CD4-positive, alpha-beta T cell treated with Interleukin-4 for 1 hour (primary cell): ENCODE measurements around the gene EHBP1L1.
A peak's percentile ranks its signal among the peaks of the same experiment; 100 is the strongest.

Source experiments
- DNase-seq, 2 donors: peaks; one replicate each; pipeline ENCODE4 v3.0.0-alpha.2; 2020 to 2022

The EHBP1L1 gene

DNA sequence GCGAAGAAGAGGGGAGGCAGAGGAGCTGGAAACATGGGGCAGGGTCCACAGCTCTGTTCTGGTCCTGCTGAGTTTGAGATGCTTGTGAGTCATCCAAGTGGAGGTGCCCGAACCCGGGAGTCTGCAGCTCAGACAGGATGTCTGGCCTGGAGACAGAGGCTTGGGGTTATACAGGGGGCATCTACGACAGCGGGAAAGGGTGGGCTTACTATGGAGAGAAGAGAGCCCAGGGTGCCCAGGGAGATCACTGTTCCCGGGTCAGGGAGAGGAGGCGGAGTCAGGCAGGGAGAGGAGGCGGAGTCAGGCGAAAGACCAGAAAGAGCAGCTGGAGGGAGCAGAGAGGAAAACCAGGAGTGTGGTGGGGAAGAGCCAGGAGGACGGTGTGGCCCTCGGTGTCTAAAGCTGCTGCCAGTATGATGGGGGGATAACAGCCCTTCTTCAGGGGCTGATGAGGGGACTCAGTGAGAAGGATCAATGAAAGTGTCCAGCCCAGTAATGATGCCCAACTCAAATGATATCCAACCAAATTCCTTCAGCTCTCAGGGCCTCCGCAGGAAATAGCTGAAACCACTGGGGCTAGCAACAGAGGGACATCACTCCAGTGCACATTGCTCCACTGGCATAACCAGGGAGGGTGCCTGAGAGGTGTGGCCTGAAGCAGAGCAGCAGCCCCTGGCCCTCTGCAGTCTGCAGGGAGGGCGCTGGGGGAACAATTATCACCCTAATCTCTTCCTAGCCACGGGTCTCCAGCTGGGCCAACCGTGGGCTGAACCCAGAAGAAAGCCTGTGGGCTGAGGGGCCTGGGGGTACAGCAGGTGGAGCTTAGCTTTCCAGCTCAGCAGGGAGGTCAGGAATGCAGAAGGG, 15.1 kb upstream of the EHBP1L1 start:
- no peak for DNase-seq

- DNase-seq: no peak
Observed at GRCh38 chr11:65562020-65562419, 13.8 kb upstream of the EHBP1L1 start.

GRCh38 chr11:65562788-65563187, 13.1 kb upstream of the EHBP1L1 start:
- no peak for DNase-seq

DNA sequence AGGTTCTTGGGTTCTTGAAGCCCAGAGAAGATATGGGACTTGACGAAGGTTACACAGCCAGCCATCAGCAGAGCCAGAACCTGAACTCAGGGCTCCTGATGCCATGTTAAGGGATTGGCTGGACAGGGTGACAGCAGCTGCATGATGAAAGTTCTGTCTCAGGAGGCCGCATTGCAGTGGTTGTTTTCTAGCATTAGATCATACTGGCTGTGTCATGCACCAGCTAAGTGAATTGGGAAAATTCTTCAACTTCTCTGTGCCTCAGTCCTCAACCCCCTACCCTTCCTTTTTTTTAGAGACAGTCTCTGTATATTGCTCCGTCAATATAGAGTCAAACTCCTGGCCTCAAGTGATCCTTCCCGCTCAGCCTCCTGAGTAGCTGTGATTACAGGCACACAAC, 12.3 kb upstream of the EHBP1L1 start:
- DNase-seq: no peak

GRCh38 chr11:65564879-65565559, 10.8 kb upstream of the EHBP1L1 start:
- DNase-seq: peak in 1 of 2 donors; percentile 55

- peak; percentile 76 to 83 for DNase-seq
Observed at GRCh38 chr11:65565624-65566453, 10.0 kb upstream of the EHBP1L1 start.

DNA sequence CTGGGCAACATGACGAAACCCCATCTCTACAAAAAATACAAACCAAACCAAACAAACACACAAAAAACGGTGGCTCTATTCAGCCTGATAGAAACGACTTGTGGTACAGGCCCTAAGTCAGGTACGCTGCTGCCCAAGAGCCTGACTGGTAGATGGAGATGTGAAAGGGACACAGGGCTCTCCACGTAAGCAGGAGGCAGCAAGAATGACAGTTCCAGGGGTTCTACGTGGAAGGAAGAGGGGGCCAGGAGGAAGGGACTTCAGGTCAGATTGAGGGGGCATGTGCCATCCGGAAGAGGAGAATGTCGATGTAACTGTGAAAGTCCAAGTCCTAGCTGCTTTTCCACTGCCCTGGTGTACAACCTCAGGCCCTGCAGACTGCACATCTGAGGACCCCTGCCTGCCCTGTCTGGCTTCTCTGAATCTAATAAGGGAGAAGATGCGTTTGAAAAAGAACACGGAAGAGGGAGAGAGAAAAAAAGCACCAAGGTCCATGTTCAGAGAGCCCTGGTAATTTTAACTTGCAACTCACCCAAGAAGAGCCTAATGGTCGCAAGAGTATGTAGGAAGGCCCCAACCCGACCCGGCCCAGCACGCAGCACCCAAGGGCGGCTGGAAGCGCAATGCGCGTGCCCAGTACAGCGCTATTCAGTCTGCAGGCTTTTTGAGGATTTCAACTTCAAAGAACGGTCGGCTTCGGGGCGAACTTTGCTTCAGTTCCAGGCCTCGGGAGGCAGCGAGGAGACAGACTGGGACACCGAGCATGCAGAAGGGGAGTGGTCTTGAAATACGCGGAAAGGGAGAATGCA, 6.5 kb upstream of the EHBP1L1 start:
- no peak for DNase-seq

DNA sequence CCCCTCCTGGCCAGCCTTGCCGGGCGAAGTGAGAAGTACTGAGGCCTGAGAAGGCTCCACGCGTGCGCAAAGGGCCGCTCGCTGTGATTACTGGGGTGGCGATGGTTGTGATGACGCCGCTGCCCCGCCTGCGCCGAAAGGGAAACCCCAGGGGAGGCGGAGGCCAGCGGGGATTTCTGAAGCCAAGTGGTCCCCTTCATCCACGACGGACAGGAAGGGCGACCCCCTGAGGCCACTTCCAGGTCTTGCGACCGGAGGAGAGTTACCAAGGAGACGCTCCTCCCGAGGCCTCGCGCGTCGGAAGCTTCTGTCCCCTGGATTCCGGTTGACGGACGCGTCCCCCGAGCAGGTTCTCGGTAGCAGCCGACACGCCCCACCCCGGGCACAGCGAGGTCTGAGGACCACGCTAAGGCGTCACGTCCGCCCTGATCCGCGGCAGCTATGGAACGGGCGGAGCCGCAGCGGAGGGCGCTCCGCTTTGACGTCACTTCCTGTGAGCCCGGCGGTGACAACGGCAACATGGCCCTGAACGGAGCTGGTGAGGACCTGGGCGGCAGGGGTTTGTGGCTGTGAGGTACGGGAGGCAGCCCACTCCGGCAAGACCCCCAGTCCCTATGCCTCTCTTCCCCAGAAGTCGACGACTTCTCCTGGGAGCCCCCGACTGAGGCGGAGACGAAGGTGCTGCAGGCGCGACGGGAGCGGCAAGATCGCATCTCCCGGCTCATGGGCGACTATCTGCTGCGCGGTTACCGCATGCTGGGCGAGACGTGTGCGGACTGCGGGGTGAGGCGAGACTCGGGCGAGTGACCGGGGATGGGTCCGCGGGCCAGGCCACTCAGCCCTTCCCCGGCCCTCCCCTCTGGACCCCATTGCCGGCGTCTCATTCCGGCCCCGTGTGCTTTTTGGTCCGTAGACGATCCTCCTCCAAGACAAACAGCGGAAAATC, 5.6 kb upstream of the EHBP1L1 start, which contains the start of gene ZNRD2:
ZNRD2 (plus strand) TSS at position 505 of the 946 bp plus-strand sequence; CDS start at position 520, 15 bp downstream.
- peak; percentile 98 to 99 for DNase-seq

GRCh38 chr11:65571420-65571819, 4.4 kb upstream of the EHBP1L1 start:
- no peak for DNase-seq

GRCh38 chr11:65571940-65572339, 3.9 kb upstream of the EHBP1L1 start:
- DNase-seq: no peak

GRCh38 chr11:65572356-65573051, 3.3 kb upstream of the EHBP1L1 start, which contains the start of gene FAM89B:
FAM89B (plus strand) TSS chr11:65572538; CDS start chr11:65572670, 132 bp downstream.
- DNase-seq: peak; percentile 89 to 91

DNA sequence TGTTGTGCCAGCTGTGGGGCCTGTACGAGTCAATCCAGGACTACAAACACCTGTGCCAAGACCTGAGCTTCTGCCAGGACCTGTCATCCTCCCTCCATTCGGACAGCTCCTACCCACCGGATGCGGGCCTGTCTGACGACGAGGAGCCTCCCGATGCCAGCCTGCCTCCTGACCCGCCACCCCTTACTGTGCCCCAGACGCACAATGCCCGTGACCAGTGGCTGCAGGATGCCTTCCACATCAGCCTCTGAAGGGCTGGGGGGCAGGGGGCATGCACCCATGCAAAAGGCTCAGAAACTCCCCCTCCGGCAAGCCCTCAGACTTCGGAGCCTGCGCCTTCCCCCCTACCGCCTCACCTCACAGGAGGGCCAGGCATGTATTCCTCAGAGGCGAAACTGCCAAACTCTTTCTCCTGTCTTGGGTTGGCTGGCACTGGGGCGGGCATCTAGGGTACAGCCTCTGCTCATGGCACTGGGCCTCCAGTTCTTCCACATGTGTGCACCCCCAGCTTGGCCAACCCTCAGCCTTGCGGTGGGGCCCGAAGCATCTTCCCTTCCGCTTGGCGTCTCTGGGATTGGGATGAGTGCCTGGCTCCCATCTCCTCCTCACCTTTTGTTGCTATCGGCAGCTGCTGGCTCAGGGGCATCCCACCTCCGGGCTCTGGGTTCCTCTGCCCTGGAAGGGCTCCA, 2.3 kb upstream of the EHBP1L1 start:
- DNase-seq: no peak

DNA sequence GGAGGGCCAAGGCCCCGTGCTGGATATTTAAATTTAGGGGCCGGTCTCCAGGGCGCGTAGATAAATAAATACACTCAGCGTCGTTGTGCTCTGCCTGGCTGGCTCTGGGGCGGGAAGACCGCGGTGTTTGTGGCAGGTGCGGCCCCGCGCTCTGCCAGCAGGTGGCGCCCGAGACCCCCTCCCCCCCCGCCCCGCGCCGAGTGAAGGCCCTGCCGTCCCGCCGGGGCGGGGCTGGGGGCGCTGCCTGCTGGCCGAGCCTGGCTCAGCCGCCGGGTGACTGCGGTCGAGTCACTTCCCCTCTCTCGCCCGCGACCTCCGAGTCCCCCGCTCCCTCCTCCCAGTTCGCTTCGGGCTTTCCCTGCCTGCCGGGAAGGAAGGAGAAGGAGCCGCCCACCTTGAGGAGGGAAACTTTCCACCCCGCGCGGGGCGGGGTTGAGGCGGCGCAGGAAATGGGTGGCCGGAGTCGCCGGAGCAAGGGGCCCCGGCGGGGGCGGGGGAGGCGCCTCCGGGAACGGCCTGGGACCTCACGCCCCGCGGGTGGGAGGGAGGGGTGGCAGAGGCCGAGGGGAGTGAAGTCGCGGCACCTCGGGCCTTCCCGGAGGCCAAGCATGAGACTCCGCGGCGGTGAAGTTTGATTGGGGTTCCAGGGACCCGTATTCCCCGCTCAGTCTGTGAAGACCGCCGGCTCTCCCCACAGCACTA, 1.6 kb upstream of the EHBP1L1 start:
- peak; percentile 94 for DNase-seq

GRCh38 chr11:65574811-65575567, 864 bp upstream of the EHBP1L1 start:
- DNase-seq: peak in 1 of 2 donors; percentile 40

DNA sequence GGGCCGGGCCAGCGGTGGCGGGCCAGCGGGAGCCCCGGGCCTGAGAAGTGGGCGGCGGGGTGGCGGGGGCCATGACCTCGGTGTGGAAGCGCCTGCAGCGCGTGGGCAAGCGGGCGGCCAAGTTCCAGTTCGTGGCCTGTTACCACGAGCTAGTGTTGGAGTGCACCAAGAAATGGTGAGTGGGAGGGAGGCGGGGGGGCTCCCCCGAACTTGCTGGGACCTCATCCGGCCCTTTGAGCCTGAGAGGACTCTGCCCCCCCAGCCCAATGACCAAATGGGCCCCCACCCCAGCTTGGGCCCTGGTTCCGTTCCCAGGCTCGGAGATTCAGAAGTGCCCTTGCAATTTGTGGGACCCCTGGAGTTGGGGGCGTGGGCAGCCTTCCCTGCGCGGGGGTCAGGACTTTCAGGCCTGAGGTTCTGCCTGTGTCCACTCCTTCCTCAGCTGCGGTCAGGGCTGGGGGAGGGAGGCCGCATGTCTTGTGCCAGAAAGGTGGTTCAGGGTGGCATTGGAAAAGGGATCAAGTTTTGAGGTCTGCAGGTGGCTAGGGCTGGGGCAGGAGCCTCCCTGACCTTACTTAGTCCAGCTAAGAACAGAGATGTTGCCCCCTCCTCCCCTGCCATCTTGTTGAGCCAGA, 496 bp downstream of the EHBP1L1 start:
- DNase-seq: no peak

DNA sequence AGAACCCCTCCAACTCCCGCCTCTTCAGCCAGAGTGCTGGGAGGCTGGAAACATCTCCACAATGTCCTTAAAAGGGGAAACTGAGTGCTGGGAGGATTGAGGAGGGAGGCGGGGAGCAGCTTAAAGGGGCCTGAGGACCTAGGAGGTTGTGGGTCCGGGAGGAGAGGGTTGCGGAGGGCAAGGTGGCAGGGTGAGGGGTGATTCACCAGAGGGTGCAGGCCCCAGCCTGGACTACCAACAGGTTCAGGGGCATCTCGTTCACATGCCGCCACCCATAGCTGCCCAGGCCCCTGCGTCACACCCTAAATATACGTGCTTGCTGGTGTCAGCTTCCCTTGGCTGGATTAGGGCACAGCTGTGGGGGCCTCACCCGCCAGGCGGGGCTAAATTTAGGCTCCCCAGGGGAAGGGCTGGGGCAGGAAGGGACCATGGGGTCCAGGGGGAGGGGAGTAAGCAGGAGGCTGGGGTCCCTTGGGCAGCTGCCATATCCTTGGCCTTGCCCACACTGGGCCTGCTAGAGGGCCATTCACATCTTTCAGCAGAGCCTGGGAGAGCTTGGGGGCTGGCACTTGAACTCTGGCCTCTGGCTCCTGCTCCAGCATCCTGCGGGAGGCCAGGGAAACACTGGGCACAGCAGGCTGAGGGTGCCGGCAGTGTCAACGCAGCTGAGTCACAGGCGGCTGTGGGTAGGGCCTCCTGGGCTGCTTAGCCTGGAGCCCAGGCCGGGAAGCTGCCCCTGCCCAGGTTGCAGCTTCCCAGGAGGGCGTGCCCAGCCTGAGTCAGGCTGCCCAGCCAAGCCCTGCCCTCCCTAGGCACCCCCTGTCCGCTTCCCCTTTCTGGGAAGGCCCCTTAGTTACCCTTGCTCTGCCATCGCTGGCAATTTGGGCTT, 1.3 kb downstream of the EHBP1L1 start:
- peak; percentile 35 to 76 for DNase-seq

DNA sequence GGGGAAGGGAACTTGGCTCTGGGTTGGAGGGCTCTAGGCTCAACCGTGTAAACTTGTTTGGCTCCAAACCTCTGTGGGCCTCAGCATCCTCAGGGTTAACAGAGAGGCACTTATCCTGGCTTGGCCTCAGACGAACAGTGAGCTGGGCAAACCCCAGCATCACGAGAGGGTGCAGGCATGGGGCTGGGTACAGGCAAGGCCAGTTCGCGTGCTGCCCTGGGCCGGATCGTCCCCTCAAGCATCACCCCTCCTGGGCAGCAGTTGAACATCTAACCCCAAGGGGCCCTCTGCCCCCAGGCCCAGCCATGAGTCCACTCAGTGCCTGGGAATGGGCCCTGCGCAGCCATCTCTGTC, 1.9 kb downstream of the EHBP1L1 start:
- DNase-seq: no peak
